ENCODE results near the gene SPPL3.

Gene SPPL3

DNA sequence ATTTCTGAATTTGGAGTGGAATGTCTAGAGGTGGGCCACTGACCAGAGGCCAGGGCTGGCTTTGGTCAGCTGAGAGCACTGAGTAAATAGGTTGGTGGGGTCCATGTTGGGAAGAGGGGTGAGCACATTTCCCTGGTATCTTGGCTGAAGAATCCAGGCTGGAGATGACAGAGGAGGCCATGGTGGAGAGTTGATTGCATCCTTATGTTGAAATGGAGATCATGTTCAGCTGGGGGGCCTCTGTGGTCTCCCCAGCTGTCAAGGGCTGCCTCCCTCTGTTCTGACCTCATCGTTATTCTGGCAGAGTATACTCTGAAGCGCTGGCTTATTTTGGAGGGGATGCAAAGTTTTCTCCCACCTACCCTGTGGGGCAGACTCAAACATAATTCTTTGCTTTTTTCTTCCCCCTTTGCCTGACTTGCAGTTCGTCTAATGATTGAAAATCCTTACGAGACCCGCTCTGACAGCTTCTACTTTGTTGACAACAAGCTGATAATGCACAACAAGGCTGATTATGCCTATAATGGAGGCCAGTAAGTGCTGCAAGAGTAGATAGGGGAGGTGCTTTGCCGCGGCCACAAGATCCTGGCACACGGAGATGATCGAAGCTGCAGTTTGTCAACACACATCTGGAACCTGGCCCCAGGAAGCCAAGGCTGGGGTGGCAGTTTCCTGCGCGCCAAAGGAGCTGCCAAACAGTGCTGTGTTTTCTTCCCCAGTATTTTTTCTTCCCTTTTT, 184.5 kb downstream of the SPPL3 start:
- DNase-seq, result no peak

GRCh38 chr12:120719072-120719471, 185.1 kb downstream of the SPPL3 start:
- DNase-seq, result no peak

DNA sequence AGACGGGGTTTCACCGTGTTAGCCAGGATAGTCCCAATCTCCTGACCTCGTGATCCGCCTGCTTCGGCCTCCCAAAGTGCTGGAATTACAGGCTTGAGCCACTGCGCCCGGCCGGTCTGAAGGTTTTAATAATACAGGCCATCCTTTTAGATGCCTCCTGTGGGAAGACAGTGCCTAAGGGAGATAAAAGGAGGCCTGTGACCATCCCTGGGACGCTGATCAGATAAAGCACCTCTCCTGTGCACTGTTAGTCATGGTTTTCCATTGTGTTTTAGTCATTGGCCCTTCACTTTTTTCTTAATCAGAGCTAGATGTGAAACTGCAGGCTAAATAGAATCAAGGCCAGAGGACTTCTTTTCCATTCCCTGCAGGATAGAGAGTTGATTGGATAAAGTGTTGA, 186.1 kb downstream of the SPPL3 start:
- no peak for DNase-seq

DNA sequence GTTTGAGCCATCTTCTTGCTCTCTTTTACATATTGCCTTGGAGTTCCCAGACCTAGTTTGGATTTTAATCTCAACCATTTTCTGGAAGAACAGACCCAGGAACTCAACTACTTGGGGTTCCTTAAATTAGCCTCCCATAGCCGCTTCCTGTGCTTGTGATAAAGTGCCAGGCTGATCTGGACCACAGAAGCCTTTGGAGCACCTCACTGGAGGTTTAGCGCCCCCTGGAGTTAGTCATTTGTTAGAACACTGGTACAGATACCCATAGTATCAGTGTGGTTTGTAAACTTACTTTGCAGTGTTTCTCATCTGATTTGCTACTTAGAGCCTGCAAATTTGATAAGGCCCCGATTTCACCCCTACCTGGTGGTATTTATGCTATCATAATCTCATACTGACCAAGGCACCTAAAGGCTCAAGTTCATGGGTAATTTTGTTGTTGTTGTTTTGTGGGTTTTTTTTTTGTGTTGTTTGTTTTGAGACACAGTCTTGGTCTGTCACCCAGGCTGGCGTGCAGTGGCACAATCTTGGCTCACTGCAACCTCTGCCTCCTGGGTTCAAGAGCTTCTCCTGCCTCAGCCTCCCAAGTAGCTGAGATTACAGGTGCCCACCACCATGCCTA, 190.2 kb downstream of the SPPL3 start:
- DNase-seq, result peak; percentile 63 to 80

DNA sequence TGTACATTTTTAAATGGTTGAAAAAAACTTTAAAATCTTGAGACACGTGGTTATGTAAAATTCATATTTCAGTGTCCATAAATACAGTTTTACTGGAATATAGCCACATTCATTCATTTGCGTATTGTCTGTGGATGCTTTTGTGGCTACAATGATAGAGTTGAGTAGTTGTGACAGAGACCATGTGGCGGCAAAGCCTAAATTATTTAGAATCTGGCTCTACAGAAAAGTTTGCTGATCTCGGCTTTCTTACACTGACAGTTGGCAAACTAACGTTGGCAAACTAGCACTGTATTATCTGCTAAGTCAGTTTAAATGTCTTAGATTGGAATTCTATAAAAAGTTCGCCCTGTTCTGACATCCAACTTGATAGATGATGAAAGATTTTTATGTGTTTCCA, 191.5 kb downstream of the SPPL3 start:
- no peak for DNase-seq

All from stimulated activated CD4-positive, alpha-beta T cell treated with anti-CD3 and anti-CD28 coated beads, Interleukin-2, amount 100 ng/mL, for 24 hours (primary cell).